Activated CD4-positive, CD25-positive, alpha-beta regulatory T cell treated with anti-CD3 and anti-CD28 coated beads, Interleukin-2, amount 50 U/mL, for 24 hours (primary cell): ENCODE results near the gene ERCC6.

Experiments used
- ATAC-seq, 2 donors: fragments of 150-1000 bp; cut with Tn5 transposase; one replicate each; pipeline ENCODE4 v1.10.0; 2021; ENCODE audit warnings: mild to moderate bottlenecking in 1 of 2, moderate library complexity in 1 of 2

The ERCC6 gene

DNA sequence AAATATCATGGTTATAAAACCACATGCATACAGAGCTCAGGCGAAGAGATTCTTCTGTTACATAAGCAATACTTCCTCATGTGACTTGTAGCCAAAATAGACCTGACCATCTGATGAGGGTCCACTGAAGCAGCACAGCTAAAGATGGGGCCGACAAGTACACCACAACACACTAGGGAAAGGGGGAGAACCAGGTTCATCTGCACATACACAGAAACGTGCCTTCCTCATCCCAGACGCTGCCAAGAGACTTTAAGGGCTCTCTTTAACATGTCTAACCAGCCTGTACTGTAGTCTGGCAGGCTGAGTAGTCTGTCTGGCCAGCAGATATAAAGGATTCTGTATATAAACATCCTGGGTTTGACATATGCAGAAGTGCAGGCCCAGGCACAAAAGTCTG is 30.3 kb downstream of the ERCC6 start:
- ATAC-seq: no peak

DNA sequence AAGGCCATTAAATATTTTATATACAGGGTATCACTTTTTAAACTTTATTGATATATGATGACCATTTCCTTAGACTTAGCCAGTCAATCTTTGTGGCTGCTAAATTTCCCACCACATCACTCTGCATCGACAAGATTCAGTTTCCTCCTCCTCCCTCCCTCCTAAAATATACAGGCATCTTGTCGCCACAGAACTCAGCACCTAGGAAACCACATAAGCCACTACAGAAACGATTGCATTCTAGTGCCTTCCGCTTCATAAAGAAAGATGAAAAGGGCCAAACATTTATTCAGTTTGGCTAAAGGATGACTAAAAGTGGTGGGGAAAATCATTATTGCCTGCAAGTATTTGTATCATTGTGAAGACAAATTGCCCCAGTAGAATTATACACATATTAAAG is 30.7 kb downstream of the ERCC6 start:
- ATAC-seq: peak; percentile 35 to 43

DNA sequence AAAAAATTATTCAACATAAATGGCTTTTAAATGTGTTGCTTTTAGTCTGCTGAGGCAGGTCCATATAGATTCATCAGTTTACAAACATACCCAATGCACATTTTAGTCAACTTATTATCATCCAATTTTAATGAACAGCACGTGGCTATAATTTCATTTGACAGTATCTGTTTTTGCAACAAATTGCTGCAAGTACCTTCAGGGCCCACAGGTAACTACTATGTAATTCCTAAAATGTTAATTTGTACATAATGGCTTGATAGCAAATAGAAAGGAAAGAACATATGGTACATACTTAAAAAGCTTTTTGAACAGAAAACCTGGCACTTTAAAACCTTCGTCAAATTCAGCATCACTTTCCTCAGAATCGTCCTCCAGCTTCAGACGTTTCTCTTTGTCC is 33.3 kb downstream of the ERCC6 start:
- ATAC-seq: no peak

DNA sequence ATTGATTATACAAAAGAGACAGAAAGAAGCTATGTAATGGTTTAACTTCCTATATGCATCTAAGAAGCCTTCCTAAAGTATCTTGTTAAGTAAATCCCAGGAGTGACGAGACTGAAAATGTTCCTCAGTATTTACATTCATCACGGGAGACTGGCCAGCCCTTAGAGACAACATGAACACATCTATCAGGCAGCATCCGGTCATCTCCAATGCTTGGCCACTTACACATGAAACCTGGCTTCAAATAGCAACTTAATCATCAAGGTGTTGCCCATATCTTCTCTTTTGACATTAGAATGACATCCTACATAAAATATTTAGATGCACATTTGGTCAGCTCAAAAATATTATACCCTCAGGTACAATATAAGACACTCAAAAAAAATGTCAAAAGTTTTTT is 33.8 kb downstream of the ERCC6 start:
- no peak for ATAC-seq

DNA sequence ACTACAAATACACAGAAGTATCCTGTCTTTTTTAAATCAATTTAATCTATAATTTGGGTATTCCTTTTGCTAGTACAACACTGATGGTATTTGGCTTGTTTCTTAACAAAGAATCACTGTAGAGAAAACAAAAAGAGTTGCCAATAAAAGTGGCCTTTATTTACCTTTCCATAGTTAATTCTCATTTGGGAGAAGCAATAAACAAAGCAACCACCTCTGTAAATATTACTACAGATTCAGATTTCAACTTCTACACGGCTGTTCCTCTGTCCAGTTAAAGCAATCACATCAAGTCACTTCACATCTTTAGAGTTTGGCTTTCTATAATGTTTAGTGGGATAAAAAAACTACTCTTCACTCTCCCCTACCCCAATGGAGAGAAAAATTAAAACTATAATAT is 34.4 kb downstream of the ERCC6 start:
- no peak for ATAC-seq

DNA sequence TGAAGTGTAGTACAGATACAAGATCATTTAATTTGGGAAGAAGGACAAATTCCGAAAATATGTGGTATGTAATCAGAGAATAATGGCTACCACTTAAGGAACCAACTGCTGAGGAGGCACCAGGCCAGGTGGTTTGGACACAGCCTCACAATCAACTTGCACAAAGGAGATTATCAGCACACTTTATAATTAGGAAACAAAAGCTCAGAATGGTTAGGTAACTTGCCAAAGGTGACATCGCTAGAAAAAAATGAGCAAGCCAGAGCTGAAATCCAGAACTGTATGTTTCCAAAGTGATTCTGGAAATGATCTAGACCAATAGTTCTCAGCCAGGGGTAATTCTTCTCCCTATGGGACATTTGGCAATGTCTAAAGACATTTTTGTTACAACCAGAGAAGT is 36.6 kb downstream of the ERCC6 start:
- no peak for ATAC-seq

DNA sequence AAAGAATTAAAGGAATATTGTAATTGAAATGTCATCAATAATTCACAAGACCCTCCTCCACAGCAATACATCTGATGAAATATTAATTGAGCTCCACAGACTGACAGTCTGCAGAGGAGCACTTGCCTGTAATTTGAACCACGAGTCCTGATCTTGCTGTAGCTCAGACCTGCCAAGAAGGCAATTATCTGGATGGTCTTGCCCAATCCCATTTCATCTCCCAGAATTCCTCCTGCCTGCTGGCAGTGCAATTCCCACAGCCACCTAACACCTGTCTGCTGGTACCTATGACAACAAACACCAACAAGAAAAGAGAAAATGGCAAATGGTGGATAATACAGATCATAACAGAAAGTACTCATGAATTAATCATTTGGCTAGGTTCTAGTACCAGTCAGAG is 38.5 kb downstream of the ERCC6 start:
- no peak for ATAC-seq

DNA sequence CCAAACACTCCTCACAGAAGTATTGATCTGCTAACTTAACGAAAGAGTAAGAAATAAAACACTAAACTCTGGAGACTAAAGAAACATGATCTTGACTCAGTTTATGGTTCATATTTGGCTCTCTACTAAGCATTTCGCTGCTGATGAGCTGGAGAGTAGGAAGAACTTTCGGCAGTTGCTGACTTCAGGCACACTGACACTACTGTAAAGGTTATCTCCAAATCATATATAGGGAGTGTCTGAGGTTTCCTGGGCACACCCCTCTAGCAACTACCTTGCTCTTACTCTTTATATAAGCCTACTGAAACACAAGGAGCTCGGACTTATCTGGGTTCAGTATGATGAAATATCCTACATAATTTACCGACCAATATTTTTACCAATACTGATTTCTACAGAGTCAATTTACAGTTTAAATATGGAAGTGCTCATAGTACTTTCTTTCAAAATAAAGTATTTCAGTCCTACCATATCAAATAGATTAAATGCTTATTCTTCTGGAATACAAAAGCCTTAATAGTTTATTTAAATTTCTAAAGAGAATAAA is 39.5 kb downstream of the ERCC6 start:
- no peak for ATAC-seq

DNA sequence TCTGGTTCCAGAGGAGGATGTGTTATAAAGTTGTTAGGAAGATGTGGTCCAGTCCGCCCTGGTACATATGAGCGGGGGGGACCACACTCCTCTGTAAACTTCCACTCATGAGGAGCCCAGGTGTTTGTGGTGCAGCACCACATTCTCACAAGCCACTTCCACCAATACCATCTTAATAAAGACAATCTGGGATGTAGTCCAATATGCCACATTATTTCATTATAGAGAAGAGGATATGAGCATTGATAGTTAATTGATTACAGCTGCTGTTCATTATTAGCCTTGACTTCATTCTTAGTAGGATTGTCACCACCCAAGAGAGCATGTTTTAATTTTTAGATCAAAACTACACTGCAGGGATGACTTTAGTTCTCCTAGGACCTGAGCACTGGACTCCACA is 40.5 kb downstream of the ERCC6 start:
- no peak for ATAC-seq

DNA sequence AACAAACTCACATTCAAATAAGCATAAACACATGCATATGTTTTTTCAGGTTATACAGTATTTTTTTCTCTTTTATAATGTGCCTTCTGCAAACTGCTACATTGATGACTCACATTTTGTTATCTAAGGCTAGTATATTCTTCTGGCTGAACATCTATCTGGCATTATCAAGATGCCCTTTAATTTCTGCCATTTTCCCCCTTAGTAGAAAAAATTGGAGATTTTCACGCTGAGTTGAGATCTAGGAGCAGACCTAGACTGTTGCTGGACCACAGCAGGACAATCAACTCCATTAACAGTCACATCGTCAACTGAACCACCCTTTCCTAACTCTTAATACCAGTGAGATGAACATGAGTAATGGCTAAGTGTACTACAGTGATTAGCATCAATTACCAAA is 41.6 kb downstream of the ERCC6 start:
- ATAC-seq: no peak

DNA sequence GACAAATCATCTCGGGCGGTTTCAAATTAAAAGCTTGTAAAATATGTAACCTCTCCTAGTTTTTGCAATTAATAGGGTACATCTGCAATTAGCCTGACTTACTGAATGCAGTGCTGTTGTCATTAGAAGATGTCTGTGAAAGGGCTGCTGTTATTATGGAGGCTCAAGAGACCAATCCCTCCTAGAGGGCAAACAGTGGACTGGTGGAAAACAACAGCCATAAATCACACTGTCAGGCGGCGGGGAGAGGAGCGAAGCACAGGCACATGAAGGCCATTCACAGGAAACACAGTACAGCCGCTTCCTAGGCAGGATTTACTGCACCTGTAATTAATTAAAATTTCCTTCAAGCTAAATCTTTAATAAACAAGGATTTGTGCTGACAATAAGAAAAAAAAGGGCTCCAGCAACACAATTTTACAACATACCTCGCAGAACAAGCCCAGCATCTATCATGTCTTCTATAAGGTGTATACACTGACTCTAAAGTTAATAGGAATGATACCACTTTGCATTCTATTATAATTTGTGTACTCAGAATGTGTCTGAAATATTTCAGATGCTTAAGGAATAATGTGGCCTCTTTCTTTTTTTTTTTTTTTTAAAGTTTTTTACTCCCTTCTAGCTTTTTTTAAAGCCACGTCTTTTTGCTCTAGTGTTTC is 50.7 kb downstream of the ERCC6 start:
- no peak for ATAC-seq

DNA sequence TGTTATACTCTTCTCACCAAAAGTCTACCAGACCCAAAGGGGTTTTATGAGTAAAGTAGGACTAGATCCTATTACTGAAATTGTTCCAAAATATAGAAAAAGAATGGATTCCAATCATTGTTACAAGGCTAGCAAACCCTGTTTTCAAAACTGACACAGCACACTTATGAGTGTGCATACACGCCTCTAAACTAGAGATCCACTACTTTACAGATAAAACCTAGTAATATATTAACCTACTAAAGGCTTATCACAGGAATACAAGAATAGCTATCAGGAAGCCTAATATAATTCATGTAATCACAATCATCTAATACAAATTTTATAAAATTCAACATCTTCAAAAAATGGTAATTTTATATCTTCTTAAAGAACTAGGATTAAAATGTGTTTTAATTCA is 52.2 kb downstream of the ERCC6 start:
- no peak for ATAC-seq

DNA sequence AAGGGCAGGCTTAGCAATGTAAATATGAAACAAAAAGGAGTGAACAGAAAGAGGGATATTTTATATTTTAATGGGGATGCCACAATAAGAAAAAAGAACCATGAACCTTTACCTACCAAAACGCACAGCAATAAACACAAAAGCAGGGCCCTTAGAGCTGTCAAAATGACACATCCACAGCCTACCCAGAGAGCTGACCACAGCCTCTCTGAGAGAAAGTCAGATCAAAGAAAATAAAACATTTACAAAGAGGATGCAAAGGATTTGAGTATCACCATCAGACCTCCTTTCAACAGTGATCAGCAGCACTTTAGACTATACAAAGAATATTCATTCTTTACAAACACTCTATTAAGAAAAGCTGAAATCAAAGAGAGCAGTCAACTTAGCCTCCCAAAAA is 52.9 kb downstream of the ERCC6 start:
- no peak for ATAC-seq

DNA sequence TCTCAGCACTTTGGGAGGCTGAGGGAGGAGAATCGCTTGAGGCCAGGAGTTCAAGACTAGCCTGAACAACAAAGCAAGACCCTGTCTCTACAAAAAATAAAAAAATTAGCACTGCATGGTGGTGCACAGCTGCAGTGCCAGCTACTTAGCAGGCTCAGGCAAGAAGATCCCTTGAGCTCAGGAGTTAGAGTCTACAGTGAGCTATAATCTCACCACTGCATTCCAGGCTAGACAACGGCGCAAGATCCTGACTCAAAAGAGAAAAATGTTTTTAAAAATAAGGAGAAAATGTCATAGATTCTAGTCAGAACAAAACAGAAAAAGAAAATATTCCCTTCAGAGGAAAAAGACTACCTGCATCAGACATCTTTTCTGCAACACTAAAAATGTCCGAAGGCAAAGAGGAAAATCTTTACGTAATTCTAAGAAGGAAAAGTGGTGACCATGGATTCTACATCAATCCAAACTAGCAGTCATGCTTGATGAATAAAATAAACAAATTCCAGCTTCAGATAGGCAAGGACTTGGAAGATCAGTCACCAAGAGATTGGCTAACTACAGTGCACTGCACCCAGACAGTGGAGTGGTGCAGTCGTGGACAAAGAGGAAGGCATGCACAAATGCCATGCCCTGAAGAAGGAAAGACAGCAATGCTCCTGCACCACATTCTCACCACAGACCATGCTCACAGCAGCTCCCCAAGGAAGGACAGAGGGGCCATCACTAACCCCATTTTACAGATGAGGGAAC is 54.3 kb downstream of the ERCC6 start:
- ATAC-seq: no peak

DNA sequence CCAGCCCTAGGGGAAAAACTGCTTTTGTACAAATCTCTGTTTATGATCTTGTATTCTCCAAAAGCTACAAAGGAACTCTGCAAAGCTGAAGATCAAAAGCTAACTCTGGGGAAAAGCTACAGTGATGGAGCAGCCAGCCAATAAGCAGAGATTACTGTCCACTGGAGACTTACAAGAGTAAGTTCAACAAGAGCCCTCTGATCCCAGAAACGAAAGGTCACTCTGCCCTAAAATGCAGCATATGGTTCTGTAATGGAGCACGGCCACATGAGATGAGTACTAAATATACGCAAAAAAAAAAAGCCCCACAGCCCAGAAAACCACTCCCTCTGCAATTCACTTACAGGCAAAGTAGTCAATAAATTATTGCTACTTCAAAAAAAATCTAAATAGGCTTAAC is 60.1 kb downstream of the ERCC6 start:
- ATAC-seq: no peak

DNA sequence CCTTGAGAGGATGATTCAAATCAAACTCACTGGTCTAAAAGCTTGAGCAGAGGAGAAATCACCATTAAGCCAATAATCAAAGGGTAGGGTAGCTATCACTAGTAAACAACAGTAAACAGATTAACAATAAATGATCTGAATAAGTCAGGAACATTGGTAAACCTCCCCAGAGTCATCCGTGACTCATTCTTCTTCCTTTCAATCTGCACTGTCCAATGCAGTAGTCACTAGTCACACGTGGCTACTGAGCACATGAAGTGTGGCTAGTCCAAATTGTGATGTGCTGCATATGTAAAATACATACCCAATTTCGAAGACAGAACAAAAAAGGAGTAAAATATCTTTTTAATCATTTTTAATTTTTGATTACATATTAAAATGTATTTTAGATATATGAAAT is 64.0 kb downstream of the ERCC6 start:
- no peak for ATAC-seq

DNA sequence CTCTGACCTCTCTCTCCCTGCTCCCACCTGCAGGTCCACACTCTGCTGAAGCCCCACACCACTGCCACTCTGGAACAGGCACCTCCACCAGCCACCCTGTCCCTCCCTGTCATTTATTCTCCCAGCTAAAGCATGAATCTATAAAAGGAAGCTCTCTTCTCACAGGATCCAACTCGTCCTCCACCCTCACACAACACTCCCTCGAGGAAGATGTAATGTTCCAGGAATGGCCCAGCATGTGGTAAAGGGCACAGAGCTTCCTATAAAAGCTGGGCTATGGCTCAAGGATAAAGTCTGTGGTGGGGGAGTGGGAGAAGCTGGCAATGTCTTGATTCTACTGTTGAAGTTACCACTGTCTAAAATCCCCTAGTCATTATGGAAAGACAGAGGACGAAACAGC is 67.4 kb downstream of the ERCC6 start:
- no peak for ATAC-seq

DNA sequence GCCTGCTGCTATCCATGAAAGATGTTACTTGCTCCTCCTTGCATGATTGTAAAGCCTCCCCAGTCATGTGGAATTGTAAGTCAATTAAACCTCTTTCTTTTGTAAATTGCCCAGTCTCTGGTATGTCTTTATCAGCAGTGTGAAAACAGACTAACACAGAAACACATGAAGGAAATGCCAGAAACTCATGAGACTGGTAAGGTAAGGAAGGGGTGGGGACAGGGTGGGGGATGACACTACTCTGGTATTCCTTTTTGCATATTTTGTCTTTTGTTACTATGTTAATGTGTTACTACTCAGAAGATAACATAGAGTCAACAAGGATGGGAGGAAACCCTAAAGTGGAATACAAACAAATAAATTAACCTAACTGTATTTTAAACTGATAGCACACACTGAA is 73.2 kb downstream of the ERCC6 start:
- no peak for ATAC-seq
